H9 (cell line): ENCODE data around the gene C21orf58. TPM values are rescaled to one million over a fixed set of nuclear protein-coding genes. Genes with fewer than 3 reads are reported as not detected.
A peak's percentile ranks its signal among the peaks of the same experiment; 100 is the strongest.

Source experiments
- DNase-seq: peaks from one replicate; pipeline ENCODE4 v3.0.0-alpha.2; 2017
- H2AFZ ChIP-seq: one replicate; pipeline ENCODE4 v1.6.1; 2013; ENCODE audit warnings: mild to moderate bottlenecking, low read length, control low read depth, moderate library complexity
- H2AK5ac ChIP-seq: 2 replicates; pipeline ENCODE4 v1.6.1; 2013; ENCODE audit warnings: low read length, control low read depth, mixed read lengths; ENCODE audit not compliant: insufficient read length
- H2BK120ac ChIP-seq: one replicate; pipeline ENCODE4 v1.6.1; 2013; ENCODE audit warnings: low read depth, mild to moderate bottlenecking, low read length, control low read depth, inconsistent platforms; ENCODE audit not compliant: poor library complexity, severe bottlenecking
- H2BK12ac ChIP-seq: 2 replicates; pipeline ENCODE4 v1.6.1; 2013; ENCODE audit warnings: low read length, control low read depth, mixed read lengths, low read depth; ENCODE audit not compliant: insufficient read length
- H2BK15ac ChIP-seq: 2 replicates; pipeline ENCODE4 v1.6.1; 2013; ENCODE audit warnings: low read depth, low read length, control low read depth
- H2BK20ac ChIP-seq: one replicate; pipeline ENCODE4 v1.6.1; 2013; ENCODE audit warnings: low read depth, mild to moderate bottlenecking, low read length, control low read depth, inconsistent platforms; ENCODE audit not compliant: poor library complexity, severe bottlenecking
- H2BK5ac ChIP-seq: 2 replicates; pipeline ENCODE4 v1.6.1; 2013; ENCODE audit warnings: low read length, control low read depth, mixed read lengths; ENCODE audit not compliant: insufficient read length
- H3K14ac ChIP-seq: 2 replicates; pipeline ENCODE4 v1.6.1; 2013; ENCODE audit warnings: low read length, control low read depth; ENCODE audit not compliant: insufficient read depth
- H3K18ac ChIP-seq: 2 replicates; pipeline ENCODE4 v1.6.1; 2013; ENCODE audit warnings: low read depth, mild to moderate bottlenecking, mixed read lengths, low read length, control low read depth; ENCODE audit not compliant: insufficient read length
- H3K23ac ChIP-seq: 2 replicates; pipeline ENCODE4 v1.6.1; 2013; ENCODE audit warnings: low read length, control low read depth, mixed read lengths, low read depth; ENCODE audit not compliant: insufficient read length
- H3K23me2 ChIP-seq: 2 replicates; pipeline ENCODE4 v1.6.1; 2013; ENCODE audit warnings: low read depth, mild to moderate bottlenecking, mixed read lengths, low read length, control low read depth; ENCODE audit not compliant: insufficient read length, poor library complexity, severe bottlenecking
- H3K27ac ChIP-seq: 2 replicates; pipeline ENCODE4 v1.5.1; 2013; ENCODE audit warnings: low read length, control low read depth, mixed read lengths, low read depth; ENCODE audit not compliant: insufficient read length
- H3K27me3 ChIP-seq: 2 replicates; pipeline ENCODE4 v1.6.1; 2013; ENCODE audit warnings: low read length, control low read depth, inconsistent platforms; ENCODE audit not compliant: insufficient read depth
- H3K4ac ChIP-seq: 2 replicates; pipeline ENCODE4 v1.6.1; 2013; ENCODE audit warnings: low read depth, mild to moderate bottlenecking, control low read depth, inconsistent platforms, low read length, moderate library complexity
- H3K4me1 ChIP-seq: 2 replicates; pipeline ENCODE4 v1.6.1; 2013; ENCODE audit warnings: low read length, control low read depth, inconsistent platforms; ENCODE audit not compliant: insufficient read depth
- H3K4me2 ChIP-seq: 2 replicates; pipeline ENCODE4 v1.6.1; 2013; ENCODE audit warnings: low read length, control low read depth, mixed read lengths; ENCODE audit not compliant: insufficient read length, insufficient read depth
- H3K56ac ChIP-seq: 2 replicates; pipeline ENCODE4 v1.6.1; 2013; ENCODE audit warnings: low read depth, mild to moderate bottlenecking, mixed read lengths, low read length, control low read depth; ENCODE audit not compliant: insufficient read length
- H3K79me1 ChIP-seq: 2 replicates; pipeline ENCODE4 v1.6.1; 2013; ENCODE audit warnings: low read depth, mild to moderate bottlenecking, moderate library complexity, low read length, control low read depth, inconsistent platforms; ENCODE audit not compliant: insufficient read depth, poor library complexity, severe bottlenecking
- H3K79me2 ChIP-seq: 2 replicates; pipeline ENCODE4 v1.6.1; 2013; ENCODE audit warnings: low read length, control low read depth, inconsistent platforms; ENCODE audit not compliant: insufficient read depth
- H3K9ac ChIP-seq: 2 replicates; pipeline ENCODE4 v1.6.1; 2013; ENCODE audit warnings: low read length, control low read depth, mixed read lengths; ENCODE audit not compliant: insufficient read length; ENCODE audit errors: extremely low read depth
- H3K9me3 ChIP-seq: one replicate; pipeline ENCODE4 v1.6.1; 2013; ENCODE audit warnings: low read depth, low read length, inconsistent platforms; ENCODE audit not compliant: control insufficient read depth
- H3T11ph ChIP-seq: one replicate; pipeline ENCODE4 v1.6.1; 2013; ENCODE audit warnings: mild to moderate bottlenecking, low read length, control low read depth, inconsistent platforms
- H4K20me1 ChIP-seq: one replicate; pipeline ENCODE4 v1.6.1; 2013; ENCODE audit not compliant: control insufficient read depth, insufficient read length, insufficient read depth
- H4K5ac ChIP-seq: 2 replicates; pipeline ENCODE4 v1.6.1; 2013; ENCODE audit warnings: low read depth, mild to moderate bottlenecking, mixed read lengths, low read length, control low read depth; ENCODE audit not compliant: insufficient read length
- H4K8ac ChIP-seq: replicated peaks from 2 replicates; pipeline ENCODE4 v1.6.1; 2013; ENCODE audit warnings: low read length, control low read depth, mixed read lengths, low read depth; ENCODE audit not compliant: insufficient read length
- H4K91ac ChIP-seq: 2 replicates; pipeline ENCODE4 v1.6.1; 2013; ENCODE audit warnings: low read depth, mild to moderate bottlenecking, moderate library complexity, mixed read lengths, low read length, control low read depth; ENCODE audit not compliant: insufficient read length
- H3K27ac Mint-ChIP-seq, 3 experiments: 2 replicates in 2 of 3; 3 replicates in 1 of 3; pipeline ENCODE4 v1.8.0; 2020 to 2021; ENCODE audit warnings: mixed read lengths in 3 of 3, mild to moderate bottlenecking in 1 of 3, moderate library complexity in 1 of 3
- H3K27me3 Mint-ChIP-seq: 2 replicates; pipeline ENCODE4 v1.8.0; 2021; ENCODE audit warnings: low read depth, mild to moderate bottlenecking, moderate library complexity, mixed read lengths
- H3K36me3 Mint-ChIP-seq, 3 experiments: 2 replicates in 2 of 3; 3 replicates in 1 of 3; pipeline ENCODE4 v1.8.0; 2020 to 2021; ENCODE audit warnings: low read depth in 3 of 3, mixed read lengths in 3 of 3; ENCODE audit not compliant: insufficient read depth in 1 of 3
- H3K4me1 Mint-ChIP-seq, 2 experiments: 2 replicates each; pipeline ENCODE4 v1.8.0; 2020; ENCODE audit warnings: mixed read lengths in 2 of 2
- H3K4me3 Mint-ChIP-seq, 2 experiments: 2 replicates in 1 of 2; 3 replicates in 1 of 2; pipeline ENCODE4 v1.8.0; 2020 to 2021; ENCODE audit warnings: mild to moderate bottlenecking in 2 of 2, mixed read lengths in 2 of 2, moderate library complexity in 1 of 2
- H3K9me3 Mint-ChIP-seq, 2 experiments: 2 replicates in 1 of 2; 3 replicates in 1 of 2; pipeline ENCODE4 v1.8.0; 2020; ENCODE audit warnings: mild to moderate bottlenecking in 2 of 2, mixed read lengths in 2 of 2, moderate library complexity in 1 of 2
- CTCF ChIP-seq: fragments of 200-600 bp; sonication (generic); conservative IDR thresholded peaks from 3 replicates; pipeline ENCODE4 v1.8.0; 2021; ENCODE audit warnings: antibody characterized with exemption, mild to moderate bottlenecking
- WGBS: extraction: QIAGEN DNeasy Blood & Tissue Kit; methylation state at CpG from one replicate; pipeline ENCODE4 v1.1.7; 2013; ENCODE audit warnings: missing lambda C conversion rate, low lambda C conversion rate, mixed read lengths; ENCODE audit not compliant: insufficient read length; ENCODE audit errors: extremely low coverage; 5-methylcytosine and 5-hydroxymethylcytosine counted together
- total RNA-seq: library from RNA; stranded (reverse); gene quantifications from 2 replicates; pipeline ENCODE4 v1.2.1, GENCODE V29; 2021

The C21orf58 gene
- total RNA-seq, 1 experiment from 2014 or later: 17.2 TPM

GRCh38 chr21:46322351-46323226, 1.1 kb downstream of the C21orf58 start:
- no peak overlapping the region for H2BK15ac ChIP-seq
- H3K18ac ChIP-seq: peak overlapping the region; percentile 70
- no peak overlapping the region for H3K23ac ChIP-seq
- peak overlapping the region; percentile 96 for H3K9ac ChIP-seq
- peaks cover 2% of the 10 kb centered on the region for H3K79me1 ChIP-seq
- no peak overlapping the region for H3K56ac ChIP-seq
- no peak overlapping the region for H2BK12ac ChIP-seq
- no peak overlapping the region for H2AK5ac ChIP-seq
- H3K23me2 ChIP-seq: peaks cover 17% of the 10 kb centered on the region
- no peak overlapping the region for H2AFZ ChIP-seq
- H2BK5ac ChIP-seq: no peak overlapping the region
- Mint-ChIP-seq H3K36me3 (peaks cover 26 to 35% (median 29%) of the 10 kb centered on the region in 3 experiments), H3K9me3 (no peaks in the 10 kb centered on the region), H3K27ac (peak overlapping the region; percentile 82 to 99 (median 98); a peak in 6 of 7 replicates), H3K4me1 (peaks cover 43 to 47% of the 10 kb centered on the region in 2 experiments), H3K4me3 (peak overlapping the region; percentile 94 to 98), H3K27me3 (no peaks in the 10 kb centered on the region)
- no peak overlapping the region for H2BK120ac ChIP-seq
- no peak for DNase-seq
- no peaks in the 10 kb centered on the region for H4K20me1 ChIP-seq
- no peak for TF ChIP-seq CTCF
- no peaks in the 10 kb centered on the region for H3K9me3 ChIP-seq
- no peak overlapping the region for H4K8ac ChIP-seq
- H3K27me3 ChIP-seq: no peaks in the 10 kb centered on the region
- no peak overlapping the region for H3T11ph ChIP-seq
- H3K4me2 ChIP-seq: peak overlapping the region; percentile 97
- no peak overlapping the region for H3K27ac ChIP-seq
- no peak overlapping the region for H4K5ac ChIP-seq
- H3K4ac ChIP-seq: no peak overlapping the region
- WGBS: no CpG with 5 or more reads among the region's 50 CpGs
- peaks cover 7% of the 10 kb centered on the region; the same call in 1 of the 2 replicates for H3K4me1 ChIP-seq
- H3K14ac ChIP-seq: peak overlapping the region; percentile 81
- H3K79me2 ChIP-seq: peaks cover 15% of the 10 kb centered on the region; the same call in 1 of the 2 replicates
- no peak overlapping the region for H4K91ac ChIP-seq
- H2BK20ac ChIP-seq: no peak overlapping the region
